Measurements from ENCODE around the gene EVX2.

GRCh38 chr2:176068419-176068832, 15.3 kb downstream of the EVX2 start:
- TF ChIP-seq CTCF (IDR thresholded peaks at IDR 0.05 in 8 of 11, conservative IDR thresholded peaks at IDR 0.05 in 3 of 11) (no peak), POLR2A (IDR thresholded peaks at IDR 0.05) (no peak)
